GM21529 (cell line): Measurements from ENCODE around the gene PRR14L.
"Not testable (repeated sequence)": the region's sequence is repeated elsewhere in the genome, so short reads cannot be mapped to it uniquely, and the experiment has no call there.

Experiments
- ATAC-seq: cut with Tn5 transposase; IDR thresholded peaks from one replicate; pipeline ENCODE4 v1.9.1; 2021; ENCODE audit not compliant: unreplicated experiment

Gene PRR14L

DNA sequence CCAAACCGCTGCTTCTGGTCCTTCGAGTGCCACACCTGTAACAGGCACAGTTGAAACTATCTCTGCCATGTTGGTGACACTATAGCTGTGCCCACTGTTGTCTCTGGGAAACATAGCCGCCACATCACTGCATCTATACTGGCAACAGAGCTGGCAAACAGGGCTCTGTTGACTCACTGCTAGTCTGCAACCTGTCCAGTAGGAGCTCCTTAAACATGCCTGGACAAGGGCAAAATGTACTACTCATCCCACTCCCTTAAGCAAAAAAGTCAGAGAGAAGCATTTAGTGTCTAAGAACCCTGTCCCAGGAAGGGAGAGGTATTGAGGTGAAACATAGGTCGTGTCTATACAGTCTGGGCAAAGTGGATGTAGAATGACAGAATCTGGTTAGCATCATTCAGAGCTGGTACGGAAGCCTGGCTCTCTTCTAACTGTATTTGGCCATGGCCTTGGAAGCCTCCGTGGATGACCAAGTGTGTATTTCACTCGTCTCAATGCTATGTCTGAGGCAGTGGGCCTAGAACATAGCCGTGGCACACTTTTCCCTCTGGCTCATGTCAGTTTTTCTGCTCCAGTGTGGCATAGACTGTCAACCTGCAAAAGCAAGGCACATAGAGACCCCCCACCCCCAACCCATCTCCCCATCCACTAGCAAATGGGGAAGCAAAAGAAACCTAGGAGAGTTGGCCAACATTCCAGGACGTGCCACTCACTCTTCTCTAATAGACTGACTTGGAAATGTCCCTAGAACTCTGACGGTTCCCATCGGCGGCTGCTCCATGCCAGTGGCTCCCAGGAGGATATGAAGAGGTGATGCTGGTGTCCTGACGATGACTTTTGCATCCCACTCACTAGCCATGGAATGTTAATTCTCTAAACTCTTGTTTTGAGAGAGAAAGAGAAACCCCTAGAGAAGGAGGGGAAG lies 66.5 kb downstream of the PRR14L start:
- no peak for ATAC-seq

DNA sequence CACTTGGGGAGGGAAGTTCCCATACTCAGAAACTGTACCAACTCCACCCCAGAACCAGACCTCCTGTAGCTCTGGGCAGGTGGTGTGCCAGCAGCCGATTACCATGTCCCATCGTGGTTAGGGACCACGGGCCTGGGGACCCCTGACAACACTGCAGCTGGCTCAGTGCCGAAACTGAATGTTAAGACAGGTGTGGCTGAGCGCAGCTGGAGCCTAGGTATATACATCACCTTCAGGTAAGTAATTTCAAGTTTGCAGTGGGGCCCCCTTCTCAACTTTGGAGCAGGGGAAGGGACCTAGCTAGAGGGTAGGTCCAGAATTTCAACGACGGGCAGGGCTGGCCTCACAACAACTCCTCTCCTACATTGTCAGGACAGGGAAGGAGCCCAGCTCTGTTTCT lies 67.2 kb downstream of the PRR14L start:
- ATAC-seq, result no peak

DNA sequence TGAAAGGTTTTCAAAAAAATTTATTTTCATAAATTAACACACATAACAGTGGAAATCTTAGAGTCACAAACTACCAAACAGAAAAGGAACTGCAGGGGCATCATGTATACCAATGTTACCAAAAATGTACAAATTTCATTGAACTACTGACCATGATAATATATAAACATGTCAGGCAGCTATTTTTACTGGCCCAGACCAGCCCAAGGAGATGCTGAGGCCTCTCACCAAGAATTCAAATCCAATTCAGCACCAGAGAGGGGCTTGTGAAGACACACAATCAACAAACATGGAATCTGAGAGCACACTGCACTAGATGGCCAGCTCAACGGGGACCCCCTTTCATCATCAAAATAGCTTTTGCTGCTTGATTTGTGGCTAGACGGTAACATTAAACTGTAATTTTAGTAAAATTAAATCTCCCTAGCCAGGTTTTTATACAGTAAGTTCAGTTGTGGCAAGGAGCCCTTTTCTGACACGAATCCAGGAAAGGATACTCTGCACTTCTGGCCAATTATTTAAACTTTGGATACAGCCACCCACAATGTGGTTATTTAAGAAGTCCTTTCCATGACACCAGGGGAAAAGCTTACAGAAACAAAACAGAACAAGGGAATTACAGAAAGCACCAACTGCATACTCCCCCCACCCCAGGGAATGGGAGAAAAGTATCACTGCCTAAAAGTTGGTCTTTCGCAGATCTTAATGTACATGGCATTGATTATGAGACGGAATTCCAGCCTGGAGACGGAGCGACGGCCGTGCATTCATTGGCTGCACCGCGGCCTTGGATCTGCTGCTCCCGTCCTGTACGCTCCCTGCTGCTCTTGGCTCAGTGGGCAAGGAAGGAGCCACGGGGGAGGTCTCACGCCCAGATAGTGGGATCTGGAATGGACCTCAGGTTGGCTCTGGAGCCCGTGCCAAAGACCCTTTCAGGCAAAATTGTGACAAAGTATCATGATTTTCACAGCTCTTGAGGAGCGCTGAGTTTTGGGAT lies 68.3 kb downstream of the PRR14L start:
- ATAC-seq, result no peak

DNA sequence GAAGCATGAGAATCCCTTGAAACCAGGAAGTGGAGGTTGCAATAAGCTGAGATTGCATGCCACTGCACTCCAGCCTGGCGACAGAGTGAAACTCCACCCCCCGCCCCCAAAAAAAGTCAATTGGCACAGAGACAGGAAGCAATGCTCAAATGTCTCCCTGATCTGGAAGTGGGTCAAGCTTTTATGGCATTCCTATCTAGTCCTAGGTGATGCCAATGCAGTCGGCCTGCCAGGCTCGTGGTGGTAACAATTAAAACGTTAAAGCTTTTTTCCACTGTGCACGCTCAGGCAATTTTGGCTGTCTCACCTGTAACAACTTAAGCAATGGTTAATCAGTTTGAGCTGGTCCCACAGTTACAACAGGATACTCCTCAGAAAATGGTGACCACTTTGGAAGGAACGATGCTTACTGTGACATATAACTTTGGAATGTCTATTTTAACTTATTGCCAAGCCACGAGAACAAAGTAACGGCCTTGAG lies 69.0 kb downstream of the PRR14L start:
- no peak for ATAC-seq

DNA sequence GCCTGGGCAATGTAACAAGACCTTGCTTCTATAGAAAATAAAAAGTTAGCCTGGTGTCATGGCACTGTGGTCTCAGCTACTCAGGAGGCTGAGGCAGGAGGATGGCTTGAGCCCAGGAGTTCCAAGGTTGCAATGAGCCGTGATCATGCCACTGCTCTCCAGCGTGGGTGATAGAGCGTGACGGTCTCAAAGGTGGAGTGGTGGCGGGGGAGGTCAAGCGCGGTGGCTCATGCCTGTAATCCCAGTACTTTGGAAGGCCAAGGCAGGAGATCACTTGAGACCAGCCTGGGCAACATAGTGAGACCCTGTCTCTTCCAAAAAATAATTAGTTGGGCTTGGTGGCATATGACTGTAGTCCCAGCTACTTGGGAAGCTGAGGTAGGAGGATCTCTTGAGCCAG lies 71.2 kb downstream of the PRR14L start:
- ATAC-seq, result no peak

DNA sequence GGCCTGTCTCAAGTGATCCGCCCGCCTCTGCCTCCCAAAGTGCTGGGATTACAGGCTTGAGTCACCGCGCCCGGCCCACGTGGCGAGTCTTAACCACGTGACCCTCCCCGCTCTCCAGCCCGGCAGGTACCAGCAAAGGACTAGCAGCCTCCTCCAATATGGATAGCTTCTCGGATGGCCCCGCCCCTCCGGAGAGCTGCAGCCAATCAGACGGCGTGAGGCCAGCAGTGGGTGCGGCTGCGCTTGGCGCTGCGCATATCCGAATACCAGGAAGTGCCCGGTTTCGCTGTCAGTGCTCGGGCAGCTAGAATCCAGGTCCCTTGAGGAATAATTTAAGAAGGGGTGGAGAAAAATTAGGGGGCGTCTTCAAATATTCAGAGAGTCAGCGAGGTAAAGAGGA lies 73.2 kb downstream of the PRR14L start:
- ATAC-seq, result peak; percentile 86

DNA sequence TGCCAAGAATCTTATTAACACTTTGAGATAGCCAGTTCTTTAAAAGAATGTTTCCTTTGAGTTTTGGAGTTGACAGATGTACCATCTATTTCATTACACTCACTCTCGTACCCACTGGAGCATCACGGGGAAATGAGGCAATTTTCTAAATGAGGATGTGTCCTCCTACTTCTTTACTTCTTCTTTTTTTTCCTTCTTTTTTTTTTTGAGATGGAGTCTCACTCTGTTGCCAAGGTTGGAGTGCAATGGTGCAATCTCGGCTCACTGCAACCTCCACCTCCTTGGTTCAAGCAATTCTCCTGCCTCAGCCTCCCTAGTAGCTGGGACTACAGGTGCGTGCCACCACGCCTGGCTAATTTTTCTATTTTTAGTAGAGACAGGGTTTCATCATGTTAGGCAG lies 75.7 kb downstream of the PRR14L start:
- ATAC-seq, result not testable (repeated sequence)

DNA sequence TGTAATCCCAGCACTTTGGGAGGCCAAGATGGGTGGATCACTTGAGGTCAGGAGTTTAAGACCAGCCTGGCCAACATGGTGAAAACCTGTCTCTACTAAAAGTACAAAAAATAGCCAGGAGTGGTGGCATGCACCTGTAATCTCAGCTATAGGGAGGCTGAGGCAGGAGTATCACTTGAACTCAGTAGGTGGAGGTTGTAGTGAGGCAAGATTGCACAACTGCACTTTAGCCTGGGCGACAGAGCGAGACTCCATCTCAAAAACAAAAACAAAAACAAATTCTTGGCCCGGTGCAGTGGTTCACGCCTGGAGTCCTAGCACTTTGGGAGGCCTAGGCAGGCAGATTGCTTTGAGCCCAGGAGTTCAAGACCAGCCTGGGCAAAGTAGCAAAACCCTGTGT lies 81.1 kb downstream of the PRR14L start:
- ATAC-seq, result not testable (repeated sequence)

DNA sequence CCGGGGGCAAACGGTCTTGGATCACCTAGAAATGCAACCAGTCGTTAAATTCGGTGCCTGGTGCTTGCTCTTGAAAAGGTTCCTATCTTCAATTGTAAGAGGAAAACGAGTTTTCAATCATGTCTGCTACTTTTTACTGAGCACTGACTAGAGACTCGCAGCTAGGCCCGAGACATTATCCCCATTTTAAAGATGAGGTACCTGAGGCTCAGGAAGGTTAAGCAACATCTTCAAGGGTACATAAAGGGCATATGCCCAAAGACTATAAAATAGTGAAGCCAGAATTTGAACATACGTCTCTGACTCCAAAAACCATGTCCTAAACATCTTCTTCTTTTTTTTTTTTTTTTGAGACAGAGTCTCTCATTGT lies 87.3 kb downstream of the PRR14L start:
- ATAC-seq, result no peak

DNA sequence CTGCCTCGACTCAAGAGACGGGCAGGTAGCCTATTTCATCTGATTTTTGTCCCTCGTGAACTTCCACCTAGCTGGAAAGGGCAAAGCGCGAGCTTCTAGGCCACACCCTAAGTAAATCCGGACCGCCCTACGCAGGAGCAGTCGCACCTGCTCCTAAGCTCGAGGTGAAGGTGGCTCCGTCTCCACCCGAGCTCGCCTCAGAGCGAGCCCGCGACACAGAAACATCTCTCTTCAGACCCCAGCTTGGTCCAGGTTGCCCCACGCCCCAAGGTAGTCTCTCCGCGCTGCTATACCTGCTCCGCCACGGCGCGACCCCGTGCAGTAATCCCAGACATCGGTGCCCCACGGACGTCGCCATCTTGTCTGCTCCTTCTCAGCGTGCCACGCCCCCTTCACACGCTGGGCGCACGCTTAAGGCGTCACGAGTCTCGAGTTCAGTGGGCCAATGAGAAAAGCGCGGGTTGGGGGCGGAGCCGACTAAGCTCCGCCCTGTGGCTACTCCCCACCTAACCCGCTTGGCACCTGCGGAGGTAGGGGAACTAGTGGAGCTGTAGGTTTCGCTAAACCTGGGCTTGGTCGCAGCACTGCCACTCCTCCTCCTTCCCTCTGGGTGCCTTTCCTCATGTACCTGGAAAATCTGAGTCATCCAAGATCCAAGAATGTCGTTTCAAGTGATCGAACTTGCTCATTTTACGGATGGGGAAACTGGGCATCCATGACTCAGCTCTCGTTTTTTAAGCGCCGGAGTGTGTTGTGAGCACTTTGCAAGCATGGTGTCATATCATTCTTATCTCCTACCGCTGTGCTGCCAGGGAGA lies 87.9 kb downstream of the PRR14L start, which contains the start of gene PISD:
TSS of gene PISD (minus strand) at position 365 of the 817 bp plus-strand sequence. CDS start at position 358, 7 bp downstream.
- peak; percentile 71 for ATAC-seq

DNA sequence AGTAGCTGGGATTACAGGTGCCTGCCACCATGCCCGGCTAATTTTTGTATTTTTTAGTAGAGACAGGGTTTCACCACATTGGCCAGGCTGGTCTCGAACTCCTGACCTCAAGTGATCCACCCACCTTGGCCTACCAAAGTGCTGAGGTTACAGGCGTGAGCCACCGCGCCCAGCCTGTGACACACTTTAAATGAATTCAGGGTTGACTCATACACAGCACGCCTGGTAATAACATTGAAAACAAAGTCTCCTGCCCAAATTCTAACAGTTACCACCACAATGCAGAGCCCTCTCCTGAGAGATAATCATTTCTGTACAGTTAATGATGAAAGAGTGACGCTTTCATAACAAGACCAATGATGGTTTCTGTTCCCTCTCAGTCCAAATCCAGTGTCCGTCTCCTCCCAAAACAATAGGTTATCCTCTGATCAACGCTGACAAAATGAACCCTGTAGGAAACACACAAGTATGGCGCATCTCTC lies 89.0 kb downstream of the PRR14L start:
- ATAC-seq, result not testable (repeated sequence)

DNA sequence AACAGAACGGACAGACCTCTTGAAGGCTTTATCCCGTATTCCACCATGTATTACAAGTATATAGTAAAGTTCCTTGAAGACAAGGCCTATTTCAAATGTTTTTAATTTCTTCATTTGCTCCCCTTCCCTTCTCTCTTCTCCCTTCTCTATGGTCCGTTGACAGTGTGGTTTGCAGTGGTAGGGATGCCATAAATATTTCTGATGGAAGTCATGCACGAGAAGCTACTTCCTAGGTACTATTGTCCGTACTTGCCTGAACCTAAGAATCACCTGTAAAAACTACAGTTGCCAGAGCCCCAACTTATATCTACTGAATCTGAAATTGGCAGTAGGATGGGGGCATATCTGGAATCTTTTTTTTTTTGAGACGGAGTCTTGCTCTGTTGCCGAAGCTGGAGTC lies 90.7 kb downstream of the PRR14L start:
- ATAC-seq, result no peak

DNA sequence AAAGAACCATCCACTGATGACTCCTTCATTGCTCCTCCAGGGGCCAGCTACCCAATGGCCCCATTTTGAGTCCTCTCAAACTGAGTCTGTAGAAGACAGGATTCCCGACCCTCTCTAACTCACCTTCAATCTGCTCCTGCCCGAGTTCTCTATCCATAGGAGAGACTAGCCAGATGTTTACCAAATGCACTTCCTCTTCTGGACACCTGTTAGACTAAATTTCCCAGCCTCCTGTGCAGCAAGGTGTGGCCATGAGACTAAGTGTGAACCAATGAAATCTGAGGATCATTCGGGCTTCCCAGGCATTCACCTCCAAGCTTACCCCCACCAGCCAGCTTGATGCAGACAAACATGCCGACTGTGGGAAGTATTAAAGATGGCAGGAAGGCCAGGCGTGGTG lies 95.5 kb downstream of the PRR14L start:
- ATAC-seq, result no peak

DNA sequence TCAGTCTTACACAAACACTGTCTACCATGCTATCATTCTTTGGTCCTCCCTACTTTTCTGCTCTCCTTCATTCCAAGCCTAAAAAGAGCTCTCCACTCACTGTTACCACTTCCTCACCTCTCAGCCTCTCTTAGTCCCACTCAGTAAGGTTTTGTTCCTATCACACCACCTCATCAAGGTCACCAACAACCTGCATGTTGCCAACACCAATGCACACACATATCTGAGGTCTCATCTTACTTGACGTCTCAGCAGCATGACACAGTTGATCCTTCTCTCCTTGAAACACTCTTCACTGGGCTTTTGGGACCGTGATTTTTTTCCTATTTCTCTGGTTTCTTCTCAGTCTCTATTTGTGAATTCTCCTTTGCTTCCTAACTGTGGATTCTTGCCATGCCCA lies 96.0 kb downstream of the PRR14L start:
- ATAC-seq, result no peak

DNA sequence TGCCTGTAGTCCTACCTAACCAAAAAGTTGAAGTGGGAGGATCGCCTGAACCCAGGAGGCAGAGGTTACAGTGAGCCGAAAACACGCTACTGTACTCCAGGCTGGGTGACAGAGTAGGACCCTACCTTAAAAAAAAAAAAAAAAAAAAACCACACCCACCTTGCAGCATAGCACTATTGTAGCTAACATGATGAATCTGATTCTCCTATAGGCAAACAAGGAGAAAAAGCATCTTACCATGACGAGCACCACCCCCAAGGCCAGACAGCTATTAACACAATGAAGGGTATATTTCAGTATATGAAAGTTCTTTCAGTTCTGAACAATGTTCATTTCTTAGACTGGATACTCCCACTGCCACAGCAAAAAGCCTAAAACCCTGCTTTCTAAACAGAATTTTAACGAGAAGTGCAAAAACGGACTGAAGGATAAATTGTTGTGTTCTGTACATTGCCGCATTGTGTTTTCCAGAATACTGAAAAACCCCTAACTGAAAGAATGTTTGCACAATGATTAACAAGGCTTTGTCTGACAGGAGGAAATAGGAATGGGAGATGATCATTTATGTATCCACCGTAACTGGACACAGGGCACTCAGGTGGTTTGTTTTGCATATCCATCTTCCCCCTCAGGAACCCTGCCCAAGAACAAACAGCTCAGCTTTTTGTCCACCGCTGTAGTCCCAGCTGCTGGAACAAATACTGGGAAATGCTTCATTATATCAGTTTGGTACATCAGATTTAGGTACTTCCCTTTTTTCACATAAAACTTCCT lies 96.8 kb downstream of the PRR14L start:
- no peak for ATAC-seq

DNA sequence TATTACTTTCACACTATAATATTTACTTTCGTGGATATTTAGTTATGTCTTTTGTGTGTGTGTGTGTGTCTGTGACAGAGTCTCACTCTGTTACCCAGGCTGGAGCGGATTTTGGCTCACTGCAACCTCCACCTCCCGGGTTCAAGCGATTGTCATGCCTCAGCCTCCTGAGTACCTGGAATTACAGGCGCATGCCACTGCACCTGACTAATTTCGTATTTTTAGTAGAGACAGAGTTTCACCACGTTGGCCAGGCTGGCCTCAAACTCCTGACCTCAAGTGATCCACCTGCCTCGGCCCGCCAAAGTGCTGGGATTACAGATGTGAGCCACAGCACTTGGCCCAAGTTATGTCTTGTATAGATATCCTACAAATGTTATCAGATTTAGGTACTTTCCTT lies 97.8 kb downstream of the PRR14L start:
- ATAC-seq, result no peak

DNA sequence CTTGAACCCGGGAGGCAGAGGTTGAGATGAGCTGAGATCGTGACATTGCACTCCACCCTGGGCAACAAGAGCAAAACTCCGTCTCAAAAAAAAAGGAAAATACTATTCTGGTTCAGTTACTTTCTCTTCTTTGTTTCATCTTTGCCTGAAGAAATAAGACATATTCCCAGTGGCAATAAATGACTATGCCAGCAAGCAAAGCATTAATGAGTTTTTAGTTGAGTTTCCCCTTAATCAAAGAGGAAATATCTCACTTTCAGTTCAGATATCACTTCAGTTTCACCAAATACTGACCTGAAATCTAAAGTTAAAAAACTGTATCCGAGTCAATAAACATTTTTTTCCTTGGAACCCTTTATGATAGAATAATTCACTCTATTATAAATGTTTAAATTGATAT lies 98.3 kb downstream of the PRR14L start:
- ATAC-seq, result no peak

DNA sequence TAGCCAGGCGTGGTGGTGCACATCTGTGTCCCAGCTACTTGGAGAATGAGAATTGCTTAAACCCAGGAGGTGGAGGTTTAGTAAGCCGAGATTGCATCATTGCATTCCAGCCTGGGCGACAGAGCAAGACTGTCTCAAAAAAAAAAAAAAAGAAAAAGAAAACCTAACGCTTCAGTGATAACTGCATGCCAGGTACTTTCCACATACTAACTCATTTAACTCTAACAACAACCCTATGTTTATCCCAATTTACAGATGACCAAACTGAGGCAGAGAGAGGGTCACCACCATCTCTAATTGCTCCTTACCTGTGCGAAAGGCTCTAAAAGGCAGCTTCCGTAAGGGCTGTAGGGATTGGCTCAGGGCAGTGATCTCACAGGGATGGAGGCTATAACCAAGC lies 99.5 kb downstream of the PRR14L start:
- ATAC-seq, result no peak

DNA sequence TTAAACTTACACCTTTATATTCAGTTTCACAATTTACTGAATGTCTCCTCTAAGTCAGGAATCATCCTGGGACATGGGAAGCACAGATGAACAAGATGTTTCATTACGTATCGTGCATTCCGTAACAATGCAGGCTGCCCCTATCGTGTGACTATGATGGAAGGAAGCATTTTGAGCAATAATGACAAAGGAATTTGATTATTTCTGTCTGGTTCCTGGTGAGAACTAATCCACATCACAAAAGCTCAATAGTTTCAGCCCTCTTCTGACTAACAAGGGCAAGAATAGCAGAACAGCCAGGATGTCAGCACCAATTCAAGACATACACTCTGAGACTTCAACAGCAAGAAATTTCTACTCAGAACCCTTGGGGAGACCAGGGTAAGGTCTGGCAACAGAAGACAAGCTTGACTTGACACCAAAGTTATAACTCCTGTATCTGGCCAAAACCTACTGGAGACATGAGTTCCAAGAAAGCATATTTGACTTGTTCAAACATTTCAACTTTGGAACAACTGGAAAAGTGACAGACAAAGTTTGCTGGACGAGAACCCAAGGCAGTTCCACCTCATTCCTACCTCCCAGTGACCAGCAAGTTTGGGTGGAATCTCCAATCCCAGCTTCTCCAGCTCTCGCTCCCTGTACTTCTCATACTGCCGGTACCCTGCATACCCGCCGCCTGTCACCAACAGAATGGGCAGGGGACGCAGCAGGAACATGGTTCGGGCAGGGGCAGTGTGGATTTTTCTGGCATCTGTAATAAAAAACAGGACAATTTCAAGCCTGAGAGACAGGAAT lies 102.2 kb downstream of the PRR14L start:
- ATAC-seq, result no peak
